Mucosa of descending colon (tissue), 3 donors: Measurements from ENCODE around the gene CCDC78. TPM values are rescaled to one million over a fixed set of nuclear protein-coding genes. Genes with fewer than 3 reads are reported as not detected.
"Not testable (repeated sequence)": the region's sequence is repeated elsewhere in the genome, so short reads cannot be mapped to it uniquely, and the experiment has no call there.

Source experiments
- ATAC-seq: fragments of 200-7000 bp; cut with Tn5 transposase; one replicate; pipeline ENCODE4 v1.9.1; 2020; ENCODE audit warnings: mild to moderate bottlenecking, moderate library complexity
- DNase-seq, 3 donors: peaks; one replicate each; pipeline ENCODE4 v3.0.0-alpha.2; 2020
- H3K36me3 ChIP-seq: fragments of 200-600 bp; one replicate; pipeline ENCODE4 v1.8.0; 2021; ENCODE audit warnings: low read depth, mild to moderate bottlenecking
- H3K4me1 ChIP-seq: fragments of 200-600 bp; one replicate; pipeline ENCODE4 v1.8.0; 2021; ENCODE audit warnings: low read depth, mild to moderate bottlenecking
- H3K4me3 ChIP-seq: fragments of 200-600 bp; one replicate; pipeline ENCODE4 v1.8.0; 2021; ENCODE audit warnings: mild to moderate bottlenecking
- H3K9me3 ChIP-seq: fragments of 200-600 bp; one replicate; pipeline ENCODE4 v1.8.0; 2021; ENCODE audit warnings: mild to moderate bottlenecking
- intact Hi-C, 2 donors: fragments of 100-400 bp; cut with DNase I in 1 of 2; cut with micrococcal nuclease in 1 of 2; formaldehyde crosslinking; loops; one replicate each; pipeline versions ENCODE4 v1.11.0 to v1.11.1; 2022; cut with DNase I, micrococcal nuclease
- total RNA-seq, 3 donors: library from RNA; stranded (reverse); fragmentation: NEBNext Ultra II Directional in 2 of 3; extraction: Animal tissue kit (Norgen Biotek cat#: 25700) in 2 of 3; gene quantifications; one replicate each; pipeline versions ENCODE4 v1.2.1 to v1.2.4, GENCODE V29; 2021 to 2023
- TF ChIP-seq, protein P1 (sequence below): fragments of 200-600 bp; IDR thresholded peaks from one replicate; pipeline ENCODE4 v1.8.0; 2022; ENCODE audit warnings: antibody characterized with exemption, mild to moderate bottlenecking
- donor health status: DM: no; HTN: no; CAD: no; lungs with moderate emphysema.
- donor health status: DM: no; HTN: no; CAD: no.
- donor health status: DM: no; HTN: yes; CAD: no.

Gene CCDC78
- total RNA-seq, 3 donors from 2014 or later, result 0.47 to 0.96 (median 0.80) TPM

DNA sequence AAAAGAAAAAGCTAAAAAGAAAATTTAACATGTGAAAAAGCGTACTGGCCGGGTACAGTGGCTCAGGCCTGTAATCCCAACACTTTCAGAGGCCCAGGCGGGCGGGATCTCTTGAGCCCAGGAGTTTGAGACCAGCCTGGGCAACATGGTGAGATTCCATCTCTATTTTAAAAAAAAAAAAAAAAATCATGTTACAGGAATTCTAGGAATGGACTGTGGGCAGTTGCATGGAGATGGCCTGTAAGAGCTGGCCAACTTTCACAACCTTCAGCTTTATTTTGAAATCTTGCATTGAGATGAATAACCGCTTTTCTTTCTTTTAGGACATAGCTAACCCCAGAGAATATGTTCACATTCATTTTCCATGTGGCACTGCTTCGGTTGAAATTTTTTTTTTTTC is 22.8 kb upstream of the CCDC78 start:
- no peak overlapping the region for H3K4me3 ChIP-seq
- no peaks in the 10 kb centered on the region for H3K4me1 ChIP-seq
- H3K36me3 ChIP-seq, result no peaks in the 10 kb centered on the region
- intact Hi-C loops, result no loop called here
- TF ChIP-seq, protein P1, sequence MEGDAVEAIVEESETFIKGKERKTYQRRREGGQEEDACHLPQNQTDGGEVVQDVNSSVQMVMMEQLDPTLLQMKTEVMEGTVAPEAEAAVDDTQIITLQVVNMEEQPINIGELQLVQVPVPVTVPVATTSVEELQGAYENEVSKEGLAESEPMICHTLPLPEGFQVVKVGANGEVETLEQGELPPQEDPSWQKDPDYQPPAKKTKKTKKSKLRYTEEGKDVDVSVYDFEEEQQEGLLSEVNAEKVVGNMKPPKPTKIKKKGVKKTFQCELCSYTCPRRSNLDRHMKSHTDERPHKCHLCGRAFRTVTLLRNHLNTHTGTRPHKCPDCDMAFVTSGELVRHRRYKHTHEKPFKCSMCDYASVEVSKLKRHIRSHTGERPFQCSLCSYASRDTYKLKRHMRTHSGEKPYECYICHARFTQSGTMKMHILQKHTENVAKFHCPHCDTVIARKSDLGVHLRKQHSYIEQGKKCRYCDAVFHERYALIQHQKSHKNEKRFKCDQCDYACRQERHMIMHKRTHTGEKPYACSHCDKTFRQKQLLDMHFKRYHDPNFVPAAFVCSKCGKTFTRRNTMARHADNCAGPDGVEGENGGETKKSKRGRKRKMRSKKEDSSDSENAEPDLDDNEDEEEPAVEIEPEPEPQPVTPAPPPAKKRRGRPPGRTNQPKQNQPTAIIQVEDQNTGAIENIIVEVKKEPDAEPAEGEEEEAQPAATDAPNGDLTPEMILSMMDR, result no peak
- no peaks in the 10 kb centered on the region for H3K9me3 ChIP-seq
- DNase-seq (no peak), ATAC-seq (no peak)

- H3K9me3 ChIP-seq, result no peaks in the 10 kb centered on the region
- no peaks in the 10 kb centered on the region for H3K4me1 ChIP-seq
- intact Hi-C loops, result no loop called here
- H3K4me3 ChIP-seq, result no peak overlapping the region
- DNase-seq (no peak), ATAC-seq (no peak)
- no peaks in the 10 kb centered on the region for H3K36me3 ChIP-seq
- TF ChIP-seq, protein P1, result no peak
Observed at GRCh38 chr16:747978-748746, 21.9 kb upstream of the CCDC78 start.

DNA sequence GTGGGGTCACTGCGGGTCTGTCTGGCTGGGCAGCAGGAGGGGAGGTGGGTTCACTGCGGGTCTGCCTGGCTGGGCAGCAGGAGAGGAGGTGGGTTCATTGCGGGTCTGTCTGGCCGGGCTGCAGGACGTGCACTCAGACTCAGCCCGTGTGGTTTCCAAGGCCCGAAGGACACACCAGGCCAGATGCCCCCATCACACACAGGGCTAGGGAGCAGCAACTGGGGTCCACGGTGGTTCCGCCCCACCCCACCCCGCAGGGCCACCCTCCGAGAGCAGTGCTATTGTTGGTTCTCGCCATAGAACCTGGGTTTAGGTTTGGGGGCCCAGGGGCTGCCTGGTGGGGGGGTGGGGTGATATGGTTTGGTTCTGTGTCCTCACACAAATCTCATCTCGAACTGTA is 20.4 kb upstream of the CCDC78 start:
- no peaks in the 10 kb centered on the region for H3K36me3 ChIP-seq
- no peaks in the 10 kb centered on the region for H3K4me1 ChIP-seq
- no peak overlapping the region for H3K4me3 ChIP-seq
- ATAC-seq, result no peak
- DNase-seq, result no peak
- TF ChIP-seq, protein P1, result no peak
- H3K9me3 ChIP-seq, result no peaks in the 10 kb centered on the region
- intact Hi-C loops, result no loop called here

DNA sequence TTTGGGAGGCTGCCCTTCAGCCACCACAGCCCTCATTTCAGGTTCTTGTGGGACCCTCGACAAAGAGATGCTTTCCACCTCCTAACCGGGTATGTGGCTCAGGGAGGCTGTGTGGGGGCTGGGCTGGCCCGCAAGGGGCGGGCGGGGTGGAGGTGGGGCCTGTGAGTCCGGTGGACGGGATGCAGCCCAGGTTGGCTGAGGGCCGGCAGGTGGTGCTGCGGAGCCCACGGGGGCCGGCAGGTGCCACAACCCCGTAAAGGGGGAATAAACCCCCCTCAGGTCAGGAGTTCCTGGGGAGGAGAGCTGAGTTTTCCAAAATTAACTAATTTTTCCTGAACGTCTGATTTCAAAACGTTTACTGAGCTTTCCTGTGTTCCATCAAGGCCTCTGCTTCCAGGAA is 19.5 kb upstream of the CCDC78 start:
- ATAC-seq, result no peak
- Histone ChIP-seq H3K4me3 (no peak overlapping the region), H3K4me1 (peaks cover 2% of the 10 kb centered on the region), H3K9me3 (no peaks in the 10 kb centered on the region), H3K36me3 (no peaks in the 10 kb centered on the region)
- intact Hi-C loops, result no loop called here
- DNase-seq, result peak; percentile 41 to 64 (median 49)
- TF ChIP-seq, protein P1, result no peak

GRCh38 chr16:743794-744500 is 17.7 kb upstream of the CCDC78 start:
- TF ChIP-seq, protein P1, result no peak
- DNase-seq, result no peak
- intact Hi-C loops, result no loop called here
- Histone ChIP-seq H3K4me3 (no peak overlapping the region), H3K36me3 (no peaks in the 10 kb centered on the region), H3K9me3 (no peaks in the 10 kb centered on the region), H3K4me1 (peaks cover 13% of the 10 kb centered on the region)
- ATAC-seq, result no peak

GRCh38 chr16:742894-743293 is 16.7 kb upstream of the CCDC78 start:
- intact Hi-C loops, H3K9me3 ChIP-seq, H3K4me3 ChIP-seq, H3K36me3 ChIP-seq, DNase-seq, ATAC-seq: not testable (repeated sequence)
- peaks cover 15% of the 10 kb centered on the region for H3K4me1 ChIP-seq
